ENCODE measurements around the gene ADARB2. TPM values are rescaled to one million over a fixed set of nuclear protein-coding genes. Genes with fewer than 3 reads are reported as not detected.

ADARB2 gene
- polyA plus RNA-seq, 1 donor: 0.16 TPM

DNA sequence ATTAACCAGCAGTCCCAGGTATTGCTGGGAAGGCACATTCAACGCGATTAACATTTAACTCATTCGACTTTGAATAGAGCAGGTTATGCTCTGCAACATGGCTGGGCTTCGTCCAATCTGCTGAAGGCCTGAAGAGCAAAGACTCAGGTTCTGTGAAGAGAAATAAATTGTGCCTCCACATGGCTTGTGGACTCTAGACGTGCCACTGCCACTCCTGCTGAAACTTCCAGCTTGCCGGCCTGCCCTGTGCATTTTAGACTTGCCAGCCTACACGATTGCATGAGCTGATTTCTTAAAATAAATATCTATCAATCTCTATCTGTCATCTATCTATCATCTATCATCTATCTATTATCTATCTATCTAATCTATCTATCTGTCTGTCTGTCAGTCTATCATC, 543.2 kb downstream of the ADARB2 start:
- no peak for DNase-seq (ENCODE audit: low read depth)

DNA sequence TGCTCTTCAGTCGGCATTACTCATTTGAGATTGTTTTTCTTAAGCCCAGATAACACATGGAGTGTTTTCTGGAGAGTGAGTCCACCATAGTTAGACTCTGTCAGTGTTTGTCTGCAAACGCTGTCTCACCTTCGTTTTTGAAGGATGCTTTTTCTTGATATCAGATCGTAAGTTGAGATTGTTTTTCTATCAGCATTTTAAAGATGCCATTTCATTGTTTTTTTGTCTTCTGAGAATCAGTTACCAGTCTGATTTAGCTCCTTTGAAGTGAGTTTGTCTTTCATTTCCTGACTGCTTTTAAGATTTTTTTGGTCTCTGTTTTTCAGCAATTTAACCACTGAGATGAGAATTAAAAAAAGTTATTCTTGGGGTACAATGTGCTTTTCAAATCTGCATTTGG, 543.8 kb downstream of the ADARB2 start:
- DNase-seq (ENCODE audit: low read depth): no peak

DNA sequence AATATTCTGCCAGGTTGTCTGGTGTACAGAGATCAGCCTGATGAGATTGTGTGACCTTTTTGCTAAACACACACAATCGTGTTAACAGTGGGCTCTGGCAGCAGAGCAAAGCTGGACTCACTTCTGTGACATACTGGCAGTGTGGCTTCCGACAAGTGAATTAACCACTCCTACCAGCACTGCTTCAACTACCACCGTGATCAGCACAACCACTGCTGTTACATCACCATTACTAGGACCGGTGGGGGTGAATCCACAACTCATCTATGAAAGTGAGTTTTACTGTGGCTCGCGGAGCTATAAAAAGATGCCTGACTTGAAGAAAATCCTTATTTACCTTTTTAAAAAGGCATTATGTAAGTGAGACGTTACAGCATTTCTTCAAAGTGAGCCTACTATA, 545.6 kb downstream of the ADARB2 start:
- no peak for DNase-seq (ENCODE audit: low read depth)

DNA sequence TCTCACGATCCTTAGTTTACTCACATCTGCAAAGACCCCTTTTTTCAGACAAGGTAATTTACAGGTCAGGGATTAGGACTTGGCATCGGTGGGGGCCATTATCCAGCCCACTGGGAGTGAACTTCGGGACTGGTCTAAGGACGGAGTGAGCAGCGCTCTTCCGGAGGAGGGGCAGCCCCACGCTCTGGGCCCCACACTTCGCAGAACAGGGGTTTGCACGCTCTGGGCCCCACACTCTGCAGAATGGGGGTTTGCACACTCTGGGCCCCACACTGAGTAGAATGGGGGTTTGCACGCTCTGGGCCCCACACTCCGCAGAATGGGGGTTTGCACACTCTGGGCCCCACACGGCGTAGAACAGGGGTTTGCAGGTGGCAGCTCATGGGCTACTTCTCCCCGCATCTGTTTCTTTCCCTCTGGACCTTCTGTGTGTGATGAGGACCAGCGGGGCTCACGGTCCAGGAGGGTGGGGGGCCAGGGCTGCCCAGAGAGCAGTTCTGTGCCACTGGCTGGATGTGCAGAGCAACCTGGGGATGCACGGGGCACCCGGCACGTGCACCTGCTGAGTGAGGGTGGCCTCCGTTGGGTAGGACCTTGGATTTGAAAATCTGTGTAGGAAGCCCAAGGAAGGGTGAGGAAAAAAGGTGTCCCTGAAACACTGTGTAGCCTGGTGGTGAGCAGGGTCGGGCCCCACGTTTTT, 546.4 kb downstream of the ADARB2 start:
- no peak for DNase-seq (ENCODE audit: low read depth)

DNA sequence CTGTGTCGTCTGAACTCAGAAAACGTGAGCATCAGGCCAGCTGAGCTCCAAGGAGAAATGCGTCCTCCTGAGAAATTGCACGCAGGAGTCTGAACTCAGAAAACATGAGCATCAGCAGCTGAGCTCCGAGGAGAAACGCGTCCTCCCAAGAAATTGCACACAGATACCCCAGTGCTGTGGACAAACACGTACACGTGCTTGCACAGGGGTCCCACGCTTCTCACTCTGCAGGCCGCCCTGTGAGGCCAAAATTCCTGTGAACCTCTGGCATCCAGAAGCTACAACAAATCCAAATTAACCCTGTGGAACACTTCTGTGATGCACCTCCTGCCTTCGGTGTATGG, 547.3 kb downstream of the ADARB2 start:
- no peak for DNase-seq (ENCODE audit: low read depth)

DNA sequence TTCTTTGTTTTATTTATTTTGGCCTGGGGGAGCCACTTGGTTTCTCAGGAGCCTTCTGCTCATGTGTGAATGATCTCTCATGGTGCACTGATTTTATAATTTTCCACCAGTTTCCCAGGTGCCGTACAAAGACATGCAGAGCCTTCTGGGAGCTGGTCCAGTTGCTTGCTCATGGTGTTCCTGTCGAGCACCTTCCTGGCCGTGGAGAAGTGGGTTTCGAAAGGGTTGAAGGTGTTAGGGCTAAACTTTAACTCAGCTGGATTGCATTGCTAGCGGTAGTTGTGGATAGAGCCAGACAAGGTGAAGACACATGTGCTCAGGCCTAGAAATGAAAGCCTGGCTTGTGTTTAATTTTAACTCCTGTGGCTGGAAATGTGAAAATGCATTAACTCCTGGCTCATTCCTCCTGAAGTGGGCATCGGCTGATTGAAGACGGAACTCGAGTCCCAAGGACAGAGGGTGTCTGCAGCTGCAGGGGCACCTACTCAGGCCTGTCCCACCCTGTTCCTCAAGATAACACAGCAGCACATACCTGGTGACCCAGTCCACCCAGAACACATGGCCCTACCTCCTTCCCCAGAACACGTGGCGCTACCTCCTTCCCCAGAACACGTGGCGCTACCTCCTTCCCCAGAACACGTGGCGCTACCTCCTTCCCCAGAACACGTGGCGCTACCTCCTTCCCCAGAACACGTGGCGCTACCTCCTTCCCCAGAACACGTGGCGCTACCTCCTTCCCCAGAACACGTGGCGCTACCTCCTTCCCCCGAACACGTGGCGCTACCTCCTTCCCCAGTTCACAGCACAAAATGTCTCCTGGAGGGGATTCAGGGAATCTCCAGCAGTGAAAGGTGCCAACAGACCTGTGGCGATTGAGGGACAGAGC, 547.9 kb downstream of the ADARB2 start:
- no peak for DNase-seq (ENCODE audit: low read depth)

DNA sequence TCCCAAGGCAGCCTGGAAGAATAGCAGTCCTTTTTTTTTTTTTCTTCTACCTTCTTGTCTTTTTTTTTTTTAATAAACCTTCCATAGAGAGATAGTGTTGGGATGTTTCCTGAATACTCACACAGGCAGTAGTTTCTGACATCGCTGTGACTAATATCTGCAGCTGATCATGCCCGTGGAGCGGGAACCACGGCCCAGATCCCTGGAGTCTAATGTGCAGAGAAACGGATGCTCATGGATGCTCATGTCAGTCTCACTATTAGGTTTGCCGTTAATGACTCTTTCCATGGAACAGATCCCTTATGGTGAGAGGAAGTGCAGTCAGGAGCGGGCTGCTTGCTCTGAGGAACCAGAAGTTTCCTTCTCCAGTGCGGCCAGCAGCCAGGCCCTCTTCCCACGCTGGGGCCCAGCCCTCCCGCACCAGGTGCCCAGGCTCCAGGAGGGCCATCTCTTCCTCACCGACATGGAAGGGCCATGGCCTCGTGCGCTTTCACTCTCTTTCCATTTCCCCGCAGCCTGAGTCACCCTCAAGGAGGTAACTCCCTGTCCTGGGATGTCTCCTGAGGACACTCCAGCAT, 548.7 kb downstream of the ADARB2 start:
- DNase-seq (ENCODE audit: low read depth): no peak

DNA sequence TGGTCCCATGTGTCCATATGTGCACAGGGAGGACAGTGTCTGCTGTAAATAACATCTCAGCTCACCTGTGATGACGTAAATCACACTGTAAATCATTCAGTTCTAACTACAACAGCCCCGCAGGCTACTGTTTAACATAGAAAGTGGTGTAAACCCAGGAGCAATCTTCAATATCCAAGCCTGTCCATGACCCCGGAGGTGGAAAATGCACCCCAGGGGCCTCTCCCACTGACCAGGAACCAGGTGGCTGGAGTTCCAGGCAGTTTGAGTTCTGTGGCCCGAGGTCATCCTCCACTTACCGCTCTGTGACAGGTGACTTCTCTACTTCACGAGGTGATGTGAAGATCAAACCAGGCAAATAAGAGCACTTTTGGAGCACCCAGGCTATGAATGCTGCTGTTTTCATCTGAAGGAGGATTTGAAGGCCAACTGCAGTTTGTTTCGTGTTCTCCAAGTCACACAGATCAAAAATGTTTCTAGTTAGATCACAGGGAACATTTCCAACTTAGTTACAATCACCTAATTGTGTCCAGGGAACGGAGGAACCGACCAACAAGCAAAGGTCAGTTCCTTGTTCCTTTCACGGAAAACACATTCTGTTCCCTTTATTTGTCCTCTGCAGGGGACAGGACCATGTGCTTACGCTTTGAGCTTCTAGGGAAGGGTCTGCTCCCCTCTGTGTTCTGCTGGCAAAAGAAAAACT, 549.3 kb downstream of the ADARB2 start:
- no peak for DNase-seq (ENCODE audit: low read depth)

DNA sequence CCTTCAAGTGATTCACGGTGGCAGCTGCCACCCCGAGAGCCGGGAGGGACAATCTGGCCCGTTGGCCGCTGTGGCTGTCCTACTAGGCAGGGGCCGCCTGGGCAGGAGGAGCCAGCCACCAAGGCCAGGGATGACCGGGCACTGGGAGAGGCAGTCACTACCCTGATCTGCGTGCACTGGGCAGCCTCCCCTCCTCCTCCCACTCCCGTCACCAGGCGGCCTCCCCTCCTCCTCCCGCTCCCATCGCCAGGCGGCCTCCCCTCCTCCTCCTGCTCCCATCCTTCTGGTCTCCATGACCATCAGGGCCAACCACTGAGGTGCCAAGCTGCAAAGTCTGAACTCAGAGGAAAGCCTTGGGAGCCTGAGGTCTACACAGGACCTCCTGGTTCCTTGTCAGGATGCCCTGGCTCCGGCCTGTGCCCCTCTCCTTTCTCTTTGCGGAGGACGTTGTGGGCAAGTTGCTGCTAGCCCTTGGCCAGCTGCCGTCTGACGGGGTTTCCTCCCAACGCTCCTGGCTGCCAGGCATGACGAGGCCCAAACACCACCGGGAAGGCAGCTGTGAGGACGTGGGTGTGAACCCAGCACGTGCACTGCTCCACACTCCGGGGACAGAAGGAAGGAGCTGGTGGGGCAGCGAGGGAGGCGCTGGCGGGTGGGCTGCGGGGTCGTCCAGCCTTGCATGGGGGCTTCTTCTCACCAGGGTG, 550.0 kb downstream of the ADARB2 start:
- no peak for DNase-seq (ENCODE audit: low read depth)

DNA sequence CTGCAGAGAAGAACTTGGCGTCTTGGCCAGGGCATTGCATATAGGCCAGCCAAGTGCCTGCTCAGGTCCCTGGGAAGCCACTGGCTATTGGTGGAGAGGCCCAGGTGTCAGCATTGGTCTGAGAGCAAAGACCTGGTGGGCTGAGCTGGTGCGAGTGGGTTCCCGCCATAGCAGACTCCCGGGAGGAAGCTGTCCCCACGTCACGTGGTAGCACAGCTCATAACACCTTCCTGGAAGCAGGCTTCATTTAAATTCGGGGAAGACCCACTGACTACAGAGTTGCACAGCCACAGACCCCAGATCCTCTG, 550.7 kb downstream of the ADARB2 start:
- DNase-seq (ENCODE audit: low read depth): no peak

DNA sequence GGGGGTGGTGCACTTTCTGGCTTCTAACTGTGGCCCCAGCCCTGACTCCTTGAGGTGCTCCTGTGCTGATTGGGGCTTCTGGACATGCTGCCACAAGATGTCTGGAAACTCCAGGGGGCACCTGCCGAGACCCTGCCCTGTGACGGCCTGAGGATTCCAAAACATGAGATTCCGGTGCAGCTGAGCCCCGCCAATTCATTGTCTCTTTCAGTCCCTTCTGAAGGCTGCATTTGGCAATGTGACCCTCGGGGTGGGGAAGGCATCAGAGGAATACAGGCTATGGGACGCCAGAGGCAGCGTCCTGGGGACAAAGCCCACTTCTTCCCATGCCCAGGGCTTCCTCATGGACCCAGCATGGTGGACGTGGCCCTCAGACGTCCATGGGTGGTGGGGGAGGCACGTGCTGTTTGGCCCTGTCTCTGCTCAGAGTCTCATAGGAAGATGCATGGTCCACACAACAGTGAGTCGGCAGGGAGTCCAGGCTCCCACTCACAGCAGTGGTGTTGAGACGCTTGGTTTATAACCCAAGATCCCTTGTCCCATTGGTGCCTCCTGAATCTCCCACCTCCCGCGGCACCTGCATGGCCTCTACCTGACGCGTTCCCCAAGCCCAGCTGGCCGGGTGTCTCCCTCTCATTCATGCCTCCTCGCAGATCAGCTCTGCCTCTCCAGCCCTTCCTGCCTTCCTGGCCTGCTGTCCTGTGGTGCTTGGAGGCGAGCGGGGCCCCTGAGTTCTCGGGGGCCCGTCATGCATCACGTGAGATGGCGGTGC, 551.2 kb downstream of the ADARB2 start:
- no peak for DNase-seq (ENCODE audit: low read depth)

DNA sequence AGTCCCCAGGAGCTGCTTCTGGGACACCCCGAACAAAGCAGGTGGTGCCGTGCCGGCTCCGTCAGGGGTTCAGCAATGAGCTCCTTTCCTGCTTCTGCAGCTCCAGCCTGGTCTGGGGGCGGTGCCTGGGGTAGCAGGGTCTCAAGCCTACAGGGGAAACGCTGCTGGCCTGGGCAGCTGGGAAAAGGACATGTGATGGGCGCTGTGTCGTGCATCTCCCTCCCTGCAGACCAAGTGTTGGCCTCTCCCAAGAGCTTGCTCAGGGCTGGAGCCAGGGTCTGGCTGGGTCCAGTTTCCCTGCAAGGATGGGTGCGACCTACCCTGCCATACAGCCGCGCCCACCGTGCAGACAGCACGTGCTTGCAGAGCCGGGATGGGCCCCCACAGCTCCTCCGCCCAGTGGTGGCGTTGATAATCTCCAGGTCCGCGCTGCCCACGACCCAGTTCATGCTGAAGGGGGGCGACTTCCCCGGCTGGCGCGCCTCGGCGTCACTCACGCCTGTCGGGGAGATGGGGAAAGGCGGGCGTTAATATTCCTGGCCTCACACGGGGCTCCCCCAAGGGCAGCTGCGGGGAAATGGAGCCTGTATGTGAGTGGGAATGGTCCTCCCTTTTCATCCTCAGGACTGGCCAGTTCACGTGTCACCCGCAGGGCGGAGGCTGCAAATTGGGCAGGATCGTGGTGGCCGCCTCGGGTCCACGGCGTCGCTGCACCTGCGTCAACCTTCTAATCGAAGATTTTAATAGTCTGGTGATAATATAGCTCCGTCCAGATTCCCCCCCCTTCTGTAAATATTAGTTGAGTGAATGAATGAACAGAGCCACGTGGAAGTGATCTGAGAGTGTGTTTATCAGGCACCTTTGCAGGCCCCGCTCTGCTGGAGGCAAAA, 552.5 kb downstream of the ADARB2 start:
- DNase-seq (ENCODE audit: low read depth): no peak

DNA sequence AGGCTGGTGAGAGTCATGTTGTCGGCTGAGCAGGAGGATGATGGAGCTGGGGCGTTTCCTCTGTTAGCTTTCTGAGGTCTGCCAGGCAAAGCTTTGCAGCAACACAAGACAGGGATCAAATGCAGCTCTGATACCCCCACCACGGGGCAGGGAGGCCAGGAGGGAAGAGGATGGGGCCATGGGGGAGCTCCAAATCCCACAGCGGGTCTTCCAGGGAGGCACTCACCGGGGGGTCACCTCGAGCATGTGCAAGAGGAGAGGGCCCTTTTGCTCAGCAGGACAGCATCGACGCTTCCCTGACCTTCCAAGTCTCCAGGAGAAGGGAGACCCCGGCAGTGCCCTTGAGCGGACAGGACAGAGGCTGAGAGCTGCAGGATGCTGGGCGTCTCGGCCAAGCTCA, 553.6 kb downstream of the ADARB2 start:
- no peak for DNase-seq (ENCODE audit: low read depth)

DNA sequence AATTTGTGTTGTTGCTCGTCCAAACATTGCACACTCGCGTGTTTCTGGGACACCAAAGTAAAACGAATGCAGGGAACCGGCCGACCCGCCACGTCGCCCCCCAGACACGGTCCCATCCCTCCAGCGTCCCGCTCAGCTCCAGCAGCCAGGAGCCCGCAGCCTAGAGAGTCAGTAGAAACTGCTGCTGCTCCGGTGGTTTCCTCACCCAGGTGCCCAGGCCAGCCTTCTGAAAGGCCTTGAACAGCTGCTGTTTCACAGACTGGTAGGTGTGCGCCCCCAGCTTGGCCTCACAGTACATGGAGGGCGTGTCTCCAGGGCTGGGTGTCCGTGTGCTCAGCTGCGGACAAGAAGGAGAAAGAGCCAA, 554.3 kb downstream of the ADARB2 start:
- no peak for DNase-seq (ENCODE audit: low read depth)

DNA sequence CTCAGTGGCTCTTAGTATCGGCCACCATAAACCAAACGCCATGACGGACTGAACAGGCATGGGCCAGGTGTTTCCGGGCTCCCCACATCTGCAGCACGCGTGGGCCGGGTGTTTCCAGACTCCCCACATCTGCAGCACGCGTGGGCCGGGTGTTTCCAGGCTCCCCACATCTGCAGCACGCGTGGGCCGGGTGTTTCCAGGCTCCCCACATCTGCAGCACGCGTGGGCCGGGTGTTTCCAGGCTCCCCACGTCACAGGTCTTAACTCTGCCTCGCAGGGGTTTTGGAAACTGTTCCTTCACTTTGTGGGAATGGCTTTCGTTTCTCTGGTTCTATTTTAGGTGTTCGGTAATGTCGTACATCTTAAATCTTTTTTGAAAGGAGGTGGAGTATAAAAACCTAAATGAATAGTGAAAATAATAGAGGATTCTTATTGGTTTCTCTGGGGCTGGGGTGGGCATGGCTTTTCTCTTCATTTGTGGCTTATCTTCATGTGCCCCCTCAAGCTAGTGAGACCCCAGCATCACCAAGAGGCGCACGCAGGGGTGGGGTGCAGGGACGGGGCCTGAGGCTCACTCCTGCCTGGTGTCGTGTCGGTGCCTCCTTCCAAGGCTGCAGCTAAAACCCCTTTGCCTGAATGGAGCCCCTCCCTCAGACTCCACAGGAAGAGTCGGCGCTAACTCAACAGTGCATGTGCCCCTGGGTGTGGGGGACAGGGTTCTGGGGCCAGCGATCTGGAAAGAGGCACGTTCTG, 554.9 kb downstream of the ADARB2 start:
- no peak for DNase-seq (ENCODE audit: low read depth)

DNA sequence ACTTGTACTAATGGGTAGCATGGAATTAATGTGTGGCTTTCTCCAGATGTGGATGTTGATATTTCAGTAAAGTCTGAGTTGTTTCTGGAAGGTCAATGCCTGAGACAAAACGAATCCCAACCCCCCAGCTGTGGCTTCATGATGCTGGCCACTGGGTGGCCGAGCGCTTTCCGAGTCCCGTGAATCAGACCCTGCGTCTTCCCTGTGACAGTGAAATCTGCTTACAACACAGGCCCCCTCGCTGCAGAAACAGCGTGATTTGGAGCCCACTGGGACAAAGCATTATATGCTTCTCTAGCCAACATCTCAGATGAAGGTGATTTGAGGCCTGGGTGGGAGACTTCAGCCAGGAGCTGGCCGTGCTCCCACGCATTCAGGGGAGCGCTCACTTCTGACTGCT, 556.5 kb downstream of the ADARB2 start:
- no peak for DNase-seq (ENCODE audit: low read depth)

DNA sequence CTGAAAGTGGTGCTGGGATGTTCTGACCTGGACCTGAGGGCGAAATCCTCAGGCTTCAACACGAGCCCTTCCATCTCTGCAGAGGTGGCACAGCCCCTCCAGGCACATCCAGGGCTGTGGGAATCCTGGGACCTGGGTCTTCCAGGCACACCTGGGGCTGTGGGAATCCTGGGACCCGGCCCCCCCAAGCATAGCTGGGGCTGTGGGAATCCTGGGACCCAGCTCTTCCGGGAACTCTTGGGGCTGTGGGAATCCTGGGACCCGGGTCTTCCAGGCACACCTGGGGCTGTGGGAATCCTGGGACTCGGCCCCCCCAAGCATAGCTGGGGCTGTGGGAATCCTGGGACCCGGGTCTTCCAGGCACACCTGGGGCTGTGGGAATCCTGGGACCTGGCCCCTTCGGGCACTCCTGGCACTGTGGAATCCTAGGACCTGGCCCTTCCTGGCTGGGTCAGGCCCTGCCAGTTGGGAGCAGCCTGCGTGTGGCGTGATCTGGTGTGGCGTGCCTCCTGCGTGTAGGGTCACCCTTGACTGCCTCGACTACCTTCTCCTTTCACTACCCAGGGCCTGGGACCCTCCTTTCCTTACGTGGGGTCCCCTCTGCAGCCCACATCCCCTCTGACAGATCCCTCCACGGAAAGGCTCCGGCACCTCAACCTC, 557.1 kb downstream of the ADARB2 start:
- DNase-seq (ENCODE audit: low read depth): no peak

DNA sequence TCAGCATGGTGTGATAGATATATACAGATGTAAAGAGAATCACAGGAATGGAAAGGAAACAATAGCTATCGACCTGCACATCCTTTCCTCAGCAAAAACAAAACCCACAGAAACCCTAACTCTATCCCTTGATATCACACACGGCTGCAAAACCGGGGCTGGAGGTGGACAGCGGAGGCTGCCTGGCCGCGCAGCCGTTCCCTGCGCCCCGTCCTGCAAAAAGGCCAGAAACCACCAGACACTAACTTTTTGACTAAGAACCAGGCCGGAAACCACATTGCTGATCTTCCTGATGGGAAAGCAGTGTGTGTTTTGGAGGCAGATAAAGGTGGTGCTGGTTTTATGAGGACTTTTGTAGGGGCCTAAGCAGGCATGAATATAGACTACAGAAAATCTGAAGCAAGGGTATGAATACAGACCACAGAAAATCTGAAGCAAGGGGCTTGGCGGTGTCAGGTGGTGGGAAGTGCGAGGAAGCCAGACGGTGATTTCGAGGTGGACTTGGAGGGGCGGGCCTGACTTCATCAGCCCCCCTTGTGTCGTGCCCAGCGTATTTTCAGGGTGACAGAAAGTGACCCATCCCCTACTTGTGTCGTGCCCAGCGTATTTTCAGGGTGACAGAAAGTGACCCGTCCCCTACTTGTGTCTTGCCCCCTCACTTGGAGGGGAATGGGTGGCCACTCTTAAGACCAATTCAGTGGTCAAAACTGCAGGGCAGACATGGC, 557.8 kb downstream of the ADARB2 start:
- no peak for DNase-seq (ENCODE audit: low read depth)
